Islet of Langerhans (tissue), 1 donor: ENCODE results near the gene PFKFB2.

Experiments used
- FAIRE-seq: peaks from one replicate; lab custom pipeline; 2011; peaks lifted over from hg19 to GRCh38; lab: Jason Lieb, UNC

PFKFB2 gene

DNA sequence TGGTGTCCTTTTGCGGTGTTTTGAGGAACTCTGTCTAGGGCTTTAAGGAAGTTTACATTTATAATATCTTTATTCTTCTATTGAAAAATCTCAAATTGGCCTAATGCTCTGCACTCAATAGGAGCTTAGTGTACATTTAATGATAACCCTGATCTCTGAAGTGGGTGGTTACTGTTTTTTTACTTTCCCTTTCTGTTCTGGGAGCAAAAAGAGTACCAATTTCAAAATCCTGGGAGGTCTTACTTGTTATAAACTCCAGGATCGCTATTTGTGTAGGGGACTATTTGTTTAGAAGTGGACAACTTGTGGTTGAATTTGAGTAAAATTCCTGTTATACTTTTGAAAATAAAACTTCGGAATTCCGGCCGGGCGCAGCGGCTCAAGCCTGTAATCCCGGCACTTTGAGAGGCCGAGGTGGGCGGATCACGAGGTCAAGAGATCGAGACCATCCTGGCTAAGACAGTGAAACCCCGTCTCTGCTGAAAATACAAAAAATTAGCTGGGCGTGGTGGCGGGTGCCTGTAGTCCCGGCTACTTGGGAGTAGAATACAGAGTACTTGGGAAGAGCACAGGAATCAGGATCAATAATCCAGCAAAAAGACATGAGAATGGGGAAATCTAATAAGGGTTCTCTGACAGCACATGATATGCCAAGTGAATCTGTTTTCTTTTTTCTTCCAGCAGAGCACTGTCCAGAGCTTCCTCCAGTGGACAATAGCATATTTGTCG lies 36.7 kb downstream of the PFKFB2 start:
- no peak for FAIRE-seq

DNA sequence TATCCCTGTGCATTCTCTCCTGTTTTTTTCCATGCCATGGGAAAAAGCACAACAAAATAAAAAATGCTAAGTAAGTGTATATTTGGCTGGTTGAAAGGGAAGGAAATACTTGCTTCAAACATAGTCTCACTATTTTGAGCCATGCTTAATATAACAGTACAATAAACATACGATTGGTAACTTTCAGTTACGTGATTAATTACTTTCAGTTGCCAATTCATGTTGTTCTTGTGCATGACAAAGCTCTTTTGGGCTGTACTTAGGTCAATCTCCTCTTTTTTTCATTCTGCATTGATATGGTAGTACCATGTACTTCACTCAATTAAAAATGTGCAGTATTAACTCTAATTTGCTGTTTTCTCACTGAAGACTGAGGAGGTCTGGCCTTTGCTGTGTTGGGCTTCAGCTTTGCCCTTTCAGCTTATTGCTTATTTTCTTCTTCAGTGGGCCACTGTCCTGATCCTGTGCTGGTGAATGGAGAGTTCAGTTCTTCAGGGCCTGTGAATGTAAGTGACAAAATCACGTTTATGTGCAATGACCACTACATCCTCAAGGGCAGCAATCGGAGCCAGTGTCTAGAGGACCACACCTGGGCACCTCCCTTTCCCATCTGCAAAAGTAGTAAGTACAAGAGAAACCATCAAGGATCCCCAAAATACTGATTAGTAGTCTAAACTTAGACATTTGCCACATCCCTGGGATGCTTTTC lies 38.3 kb downstream of the PFKFB2 start:
- no peak for FAIRE-seq

DNA sequence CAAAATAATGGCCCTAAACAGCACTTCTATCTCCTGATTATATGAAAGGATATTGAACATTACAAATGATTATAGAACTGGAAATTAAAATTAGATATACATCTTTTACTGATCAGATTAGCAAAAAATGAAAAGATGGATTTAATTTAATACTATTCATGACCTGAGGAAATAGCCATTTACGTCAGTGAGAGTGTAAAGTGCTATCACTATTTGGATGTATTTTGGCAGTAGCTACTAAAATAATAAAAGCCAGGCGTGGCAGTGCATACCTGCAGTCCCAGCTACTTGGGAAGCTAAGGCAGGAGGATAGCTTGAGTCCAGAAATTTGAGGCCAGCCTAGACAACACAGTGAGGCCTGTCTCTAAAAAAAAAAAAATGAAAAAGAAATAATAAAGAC lies 40.9 kb downstream of the PFKFB2 start:
- FAIRE-seq = no peak

DNA sequence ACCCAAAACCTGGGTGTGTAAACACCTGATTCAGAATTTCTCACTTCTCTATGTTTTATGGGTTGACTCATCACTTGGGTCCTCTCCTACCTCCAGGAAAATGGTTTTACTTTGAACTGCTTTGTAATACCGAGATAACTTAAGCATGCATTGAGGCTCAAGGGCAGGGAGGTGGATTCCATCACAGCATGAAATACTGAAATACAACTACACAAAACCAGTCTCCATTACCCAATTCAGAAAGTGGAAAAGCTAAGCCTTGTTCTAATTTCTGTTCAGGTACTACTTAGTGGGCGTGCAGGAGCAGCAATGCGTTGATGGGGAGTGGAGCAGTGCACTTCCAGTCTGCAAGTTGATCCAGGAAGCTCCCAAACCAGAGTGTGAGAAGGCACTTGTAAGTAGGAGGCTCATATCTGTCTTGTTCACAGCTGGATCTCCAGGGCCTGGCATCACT lies 44.8 kb downstream of the PFKFB2 start:
- no peak for FAIRE-seq

DNA sequence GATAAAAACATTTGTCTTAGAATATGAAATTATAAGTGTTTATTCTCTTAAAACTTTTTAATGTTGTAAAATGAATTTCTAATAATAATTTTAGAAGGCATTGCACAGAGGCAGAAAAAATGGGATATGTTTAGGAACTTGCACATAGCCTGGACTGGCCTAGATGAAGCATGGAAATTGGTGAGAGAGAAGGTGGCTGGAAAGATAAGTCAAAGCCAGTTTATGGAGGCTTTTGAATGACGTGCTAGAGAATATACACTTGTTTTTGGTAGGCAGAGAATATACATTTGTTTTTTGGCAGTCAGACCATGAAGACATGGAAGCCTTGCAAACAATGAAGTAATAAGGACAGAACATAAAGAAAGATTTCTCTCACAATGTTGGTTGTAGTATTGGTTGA lies 48.6 kb downstream of the PFKFB2 start:
- FAIRE-seq = no peak

- FAIRE-seq = no peak
Observed at GRCh38 chr1:207102146-207102545, 49.1 kb downstream of the PFKFB2 start.

- FAIRE-seq = no peak
Observed at GRCh38 chr1:207102659-207103058, 49.6 kb downstream of the PFKFB2 start.

DNA sequence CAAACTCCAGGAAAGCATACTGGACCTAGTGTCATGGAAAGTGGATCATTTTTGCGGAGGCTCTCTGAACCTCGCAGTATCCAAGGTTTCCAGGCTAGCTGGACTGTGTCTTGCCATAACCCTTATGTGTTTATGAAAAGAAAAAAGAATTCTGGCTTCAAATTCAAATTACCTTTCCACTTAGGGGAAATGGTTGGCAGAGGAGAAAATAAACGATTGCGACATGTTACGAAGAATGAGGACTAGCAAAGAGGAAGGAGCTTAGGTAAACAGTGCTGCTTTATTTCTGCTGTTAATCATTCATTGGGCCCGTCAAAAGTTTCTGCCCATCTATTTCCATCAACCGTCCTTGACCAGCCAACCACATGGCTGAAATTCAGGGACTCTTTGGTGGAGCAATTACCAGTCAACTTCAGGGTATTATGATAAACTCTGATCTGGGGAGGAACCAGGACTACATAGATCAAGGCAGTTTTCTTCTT lies 50.9 kb downstream of the PFKFB2 start, which contains the start of gene C4BPA:
TSS of gene C4BPA (plus strand) at position 342 of the 482 bp plus-strand sequence. CDS start 8,793 bp downstream, outside the sequence.
- no peak for FAIRE-seq

GRCh38 chr1:207109004-207109403 lies 55.9 kb downstream of the PFKFB2 start:
- FAIRE-seq = no peak

- FAIRE-seq = no peak
Observed at GRCh38 chr1:207112616-207113296, 59.7 kb downstream of the PFKFB2 start.

DNA sequence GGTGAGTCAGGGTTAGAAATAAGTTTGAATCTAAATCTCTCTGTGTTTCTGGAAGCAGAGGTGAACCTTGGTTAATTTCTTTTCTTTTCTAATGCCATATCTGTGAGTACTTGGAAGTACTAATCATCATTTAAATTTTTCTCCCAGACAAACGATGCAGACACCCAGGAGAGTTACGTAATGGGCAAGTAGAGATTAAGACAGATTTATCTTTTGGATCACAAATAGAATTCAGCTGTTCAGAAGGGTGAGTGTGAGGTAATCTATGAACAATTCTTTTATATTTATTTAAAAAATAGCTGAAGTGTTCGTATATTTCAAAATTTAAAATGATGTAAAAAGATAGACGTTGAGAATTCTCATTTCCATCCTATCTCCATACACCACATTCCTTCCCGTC lies 62.2 kb downstream of the PFKFB2 start:
- FAIRE-seq = no peak

DNA sequence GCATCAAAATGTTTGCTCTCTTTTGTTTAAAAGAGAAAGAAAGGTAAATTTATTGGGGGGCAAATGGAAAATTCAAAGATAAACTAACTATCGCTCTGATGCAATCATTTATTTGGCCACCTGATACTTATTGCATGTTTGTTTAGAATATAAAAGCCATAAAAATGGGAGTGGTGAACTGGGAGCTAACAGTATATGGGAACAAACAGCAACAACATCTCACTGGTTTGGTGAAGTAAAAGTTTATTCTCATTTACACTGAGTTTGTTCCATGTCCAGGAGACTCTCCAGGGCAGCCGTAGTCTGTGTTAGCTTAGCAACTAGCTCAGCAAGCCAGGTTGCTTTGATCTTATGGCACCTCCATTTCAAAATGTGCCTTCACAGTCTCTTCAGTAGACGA lies 71.3 kb downstream of the PFKFB2 start:
- no peak for FAIRE-seq

DNA sequence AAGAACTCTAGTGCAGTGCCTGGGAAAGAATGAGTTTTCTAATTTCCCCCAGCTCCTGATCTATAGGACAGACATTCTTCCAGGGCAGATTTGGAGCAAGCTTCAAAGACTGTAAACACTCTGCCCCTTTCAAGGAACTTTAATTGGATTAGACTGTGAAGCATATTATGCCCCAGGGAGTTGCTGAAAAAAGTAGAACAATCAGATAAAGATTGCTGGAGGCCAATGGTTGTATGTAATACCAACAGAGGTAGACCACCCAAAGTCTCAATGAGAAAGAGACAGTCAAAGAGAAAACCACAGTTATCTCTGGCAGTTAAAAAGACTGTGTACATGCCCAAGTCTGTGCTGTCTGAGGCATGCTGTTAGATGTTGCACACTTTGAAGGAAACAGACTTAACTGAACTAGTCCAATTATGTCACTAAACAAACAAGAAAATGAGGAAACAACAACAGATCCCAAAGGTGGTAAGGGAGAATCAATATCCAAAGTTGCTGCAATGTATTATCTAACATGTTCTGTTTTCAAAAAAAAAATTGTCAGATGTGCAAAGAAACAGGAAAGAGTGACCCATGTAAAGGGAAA lies 75.4 kb downstream of the PFKFB2 start:
- no peak for FAIRE-seq

GRCh38 chr1:207129053-207129452 lies 76.0 kb downstream of the PFKFB2 start:
- FAIRE-seq = no peak
